Measurements from ENCODE around the gene ZMYND8.

DNA sequence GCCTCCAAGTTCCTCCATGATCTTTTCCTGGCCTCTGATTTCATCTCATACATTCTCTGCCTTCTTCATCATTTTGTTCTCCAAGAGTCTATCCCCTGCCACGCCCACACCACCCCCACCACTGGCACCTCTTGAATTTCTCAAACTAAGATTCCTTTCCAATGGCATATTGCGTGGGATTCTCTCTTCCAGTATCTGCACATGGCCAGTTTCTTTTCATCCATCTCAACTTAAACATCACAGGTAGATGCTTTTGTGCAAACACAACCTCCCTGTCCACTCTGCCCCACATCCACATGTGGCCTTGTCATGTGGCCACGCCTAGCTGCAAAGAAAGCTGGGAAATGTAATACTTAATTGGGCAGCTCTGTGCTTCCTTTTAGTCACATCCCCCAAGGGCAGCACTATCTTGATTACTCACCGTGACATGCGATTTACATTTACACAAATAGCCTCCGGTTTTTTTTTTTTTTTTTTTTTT lies 33.4 kb upstream of the ZMYND8 start:
- TF ChIP-seq, protein P1, sequence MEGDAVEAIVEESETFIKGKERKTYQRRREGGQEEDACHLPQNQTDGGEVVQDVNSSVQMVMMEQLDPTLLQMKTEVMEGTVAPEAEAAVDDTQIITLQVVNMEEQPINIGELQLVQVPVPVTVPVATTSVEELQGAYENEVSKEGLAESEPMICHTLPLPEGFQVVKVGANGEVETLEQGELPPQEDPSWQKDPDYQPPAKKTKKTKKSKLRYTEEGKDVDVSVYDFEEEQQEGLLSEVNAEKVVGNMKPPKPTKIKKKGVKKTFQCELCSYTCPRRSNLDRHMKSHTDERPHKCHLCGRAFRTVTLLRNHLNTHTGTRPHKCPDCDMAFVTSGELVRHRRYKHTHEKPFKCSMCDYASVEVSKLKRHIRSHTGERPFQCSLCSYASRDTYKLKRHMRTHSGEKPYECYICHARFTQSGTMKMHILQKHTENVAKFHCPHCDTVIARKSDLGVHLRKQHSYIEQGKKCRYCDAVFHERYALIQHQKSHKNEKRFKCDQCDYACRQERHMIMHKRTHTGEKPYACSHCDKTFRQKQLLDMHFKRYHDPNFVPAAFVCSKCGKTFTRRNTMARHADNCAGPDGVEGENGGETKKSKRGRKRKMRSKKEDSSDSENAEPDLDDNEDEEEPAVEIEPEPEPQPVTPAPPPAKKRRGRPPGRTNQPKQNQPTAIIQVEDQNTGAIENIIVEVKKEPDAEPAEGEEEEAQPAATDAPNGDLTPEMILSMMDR (IDR thresholded peaks at IDR 0.05): no peak
- TF ChIP-seq POLR2AphosphoS5 (IDR thresholded peaks at IDR 0.05): no peak
- TF ChIP-seq POLR2A (IDR thresholded peaks at IDR 0.05): no peak
- TF ChIP-seq EP300 (IDR thresholded peaks at IDR 0.05): no peak
